Bronchus fibroblast of lung (primary cell): ENCODE data around the gene DCTD. TPM values are rescaled to one million over a fixed set of nuclear protein-coding genes. Genes with fewer than 3 reads are reported as not detected.

Source experiments
- total RNA-seq: library from RNA; depleted of rRNA; stranded (reverse); fragments of >200 nt; gene quantifications from 2 replicates; pipeline ENCODE4 v1.2.3, GENCODE V29; 2015

DCTD gene
- 85.5 and 101 TPM in 2 replicates for total RNA-seq

GRCh38 chr4:182917182-182918043, at the start of gene DCTD:
Gene DCTD, minus strand, starts transcription at chr4:182917386. Its CDS starts 1,818 bp downstream, at chr4:182915568.

Other genes starting within 250 kb of the DCTD start
- gene WWC2, start 181.9 kb upstream of the DCTD start, total RNA-seq = 11.6 and 11.9 TPM in 2 replicates